Testis (tissue), 3 donors: ENCODE results near the gene SLC26A6. TPM values are rescaled to one million over a fixed set of nuclear protein-coding genes. Genes with fewer than 3 reads are reported as not detected.

ENCODE experiments used
- DNase-seq: peaks from one replicate; pipeline ENCODE4 v3.0.0-alpha.2; 2019
- H3K27ac ChIP-seq, 2 donors: fragments of 200-600 bp; sonication (generic); one replicate each; pipeline ENCODE4 v1.5.1; 2019
- H3K27me3 ChIP-seq: fragments of 200-600 bp; sonication (generic); one replicate; pipeline ENCODE4 v1.5.1; 2019
- H3K36me3 ChIP-seq: fragments of 200-600 bp; sonication (generic); one replicate; pipeline ENCODE4 v1.5.1; 2017; ENCODE audit warnings: low read depth; ENCODE audit errors: missing control alignments
- H3K4me1 ChIP-seq: fragments of 200-600 bp; sonication (generic); one replicate; pipeline ENCODE4 v1.5.1; 2019
- H3K4me3 ChIP-seq, 2 donors: fragments of 200-600 bp; sonication (generic); one replicate each; pipeline ENCODE4 v1.5.1; 2017 to 2019
- H3K9me3 ChIP-seq: fragments of 200-600 bp; sonication (generic); one replicate; pipeline ENCODE4 v1.5.1; 2017
- POLR2A ChIP-seq: fragments of 450-650 bp; IDR thresholded peaks from one replicate; pipeline ENCODE4 v1.6.1; 2017; ENCODE audit warnings: antibody characterized with exemption, mild to moderate bottlenecking, moderate library complexity
- WGBS, 2 donors: methylation state at CpG; one replicate each; pipeline ENCODE4 v1.1.5; 2018; 5-methylcytosine and 5-hydroxymethylcytosine counted together
- intact Hi-C: fragments of 100-400 bp; cut with DNase I; formaldehyde crosslinking; loops from one replicate; pipeline ENCODE4 v1.15.1; 2023; ENCODE audit warnings: low total_unique reads
- polyA plus RNA-seq: library from polyadenylated mRNA; stranded (reverse); fragments of 350-450 nt; fragmentation: Illumina TruSeq; extraction: RNeasy Lipid Tissue Mini Kit (QIAGEN cat#74804); gene quantifications from one replicate; pipeline ENCODE4 v1.2.3, GENCODE V29; 2014; ENCODE audit warnings: low read depth, low replicate concordance; ENCODE audit not compliant: insufficient read depth
- total RNA-seq, 2 donors: library from RNA; depleted of rRNA; stranded (reverse); fragments of >200 nt; gene quantifications; one replicate each; pipeline ENCODE4 v1.2.3, GENCODE V29; 2016
- TF ChIP-seq, protein P1 (sequence below), 3 experiments: fragments of 450-650 bp in 2 of 3; fragments of 200-600 bp in 1 of 3; sonication (generic) in 1 of 3; IDR thresholded peaks; one replicate each; pipeline ENCODE4 v1.5.1; 2016 to 2019; ENCODE audit warnings: antibody characterized with exemption in 3 of 3, mild to moderate bottlenecking in 2 of 3, moderate library complexity in 1 of 3

The SLC26A6 gene
- total and polyA plus RNA-seq, 3 donors from 2014 or later, result 12.3 to 32.9 (median 24.6) TPM

DNA sequence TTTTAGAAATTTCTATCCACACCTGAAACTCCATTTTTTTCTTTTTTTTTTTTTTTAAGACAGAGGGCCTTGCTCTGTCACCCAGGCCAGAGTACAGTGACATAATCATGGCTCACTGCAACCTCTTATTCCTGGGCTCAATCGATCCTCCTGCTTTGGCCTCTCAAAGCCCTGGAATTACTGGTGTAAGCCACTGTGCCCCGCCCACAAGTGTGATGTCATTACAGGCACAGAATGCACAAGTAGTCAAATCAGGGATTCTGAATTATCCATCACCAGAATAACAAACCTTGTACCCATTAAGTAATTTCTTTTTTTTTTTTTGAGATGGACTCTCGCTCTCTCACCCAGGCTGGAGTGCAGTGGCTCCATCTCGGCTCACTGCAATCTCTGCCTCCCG lies 27.7 kb downstream of the SLC26A6 start:
- TF ChIP-seq, protein P1, sequence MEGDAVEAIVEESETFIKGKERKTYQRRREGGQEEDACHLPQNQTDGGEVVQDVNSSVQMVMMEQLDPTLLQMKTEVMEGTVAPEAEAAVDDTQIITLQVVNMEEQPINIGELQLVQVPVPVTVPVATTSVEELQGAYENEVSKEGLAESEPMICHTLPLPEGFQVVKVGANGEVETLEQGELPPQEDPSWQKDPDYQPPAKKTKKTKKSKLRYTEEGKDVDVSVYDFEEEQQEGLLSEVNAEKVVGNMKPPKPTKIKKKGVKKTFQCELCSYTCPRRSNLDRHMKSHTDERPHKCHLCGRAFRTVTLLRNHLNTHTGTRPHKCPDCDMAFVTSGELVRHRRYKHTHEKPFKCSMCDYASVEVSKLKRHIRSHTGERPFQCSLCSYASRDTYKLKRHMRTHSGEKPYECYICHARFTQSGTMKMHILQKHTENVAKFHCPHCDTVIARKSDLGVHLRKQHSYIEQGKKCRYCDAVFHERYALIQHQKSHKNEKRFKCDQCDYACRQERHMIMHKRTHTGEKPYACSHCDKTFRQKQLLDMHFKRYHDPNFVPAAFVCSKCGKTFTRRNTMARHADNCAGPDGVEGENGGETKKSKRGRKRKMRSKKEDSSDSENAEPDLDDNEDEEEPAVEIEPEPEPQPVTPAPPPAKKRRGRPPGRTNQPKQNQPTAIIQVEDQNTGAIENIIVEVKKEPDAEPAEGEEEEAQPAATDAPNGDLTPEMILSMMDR (IDR thresholded peaks at IDR 0.05), result no peak
- TF ChIP-seq POLR2A, result no peak
- no peaks in the 10 kb centered on the region for H3K9me3 ChIP-seq
- 92 to 95% methylated on average over 5 of the region's 5 CpGs for WGBS, 2 donors
- H3K4me1 ChIP-seq, result peaks cover 8% of the 10 kb centered on the region
- no peak overlapping the region for H3K4me3 ChIP-seq
- no peaks in the 10 kb centered on the region for H3K36me3 ChIP-seq
- intact Hi-C loops, result no loop called here
- no peaks in the 10 kb centered on the region for H3K27me3 ChIP-seq
- no peak for DNase-seq
- H3K27ac ChIP-seq, result no peak overlapping the region

DNA sequence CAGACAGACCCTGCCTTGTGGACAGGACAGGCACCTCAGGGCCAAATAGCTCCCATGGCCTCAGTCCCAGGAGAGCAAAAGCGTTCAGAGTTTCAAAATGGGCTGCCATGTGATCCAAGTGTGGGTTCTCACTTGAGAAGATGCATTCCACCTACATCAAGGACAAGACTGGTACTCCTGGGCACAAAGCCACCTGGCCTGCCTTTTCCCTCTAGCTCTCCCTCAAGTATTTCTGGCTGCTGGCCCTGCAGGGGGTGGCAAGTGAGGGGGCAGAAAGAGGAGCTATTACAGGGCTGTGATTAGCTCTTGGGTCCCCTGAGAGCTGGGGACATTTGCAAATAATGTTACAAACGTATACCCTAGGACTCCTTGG lies 33.7 kb downstream of the SLC26A6 start:
- Histone ChIP-seq H3K4me1 (peaks cover 24% of the 10 kb centered on the region), H3K4me3 (no peak overlapping the region), H3K36me3 (no peaks in the 10 kb centered on the region), H3K27ac (no peak overlapping the region), H3K9me3 (no peaks in the 10 kb centered on the region), H3K27me3 (no peaks in the 10 kb centered on the region)
- TF ChIP-seq, protein P1 (IDR thresholded peaks at IDR 0.05), result no peak
- no peak for TF ChIP-seq POLR2A
- intact Hi-C loops, result no loop called here
- DNase-seq, result no peak
- WGBS, 2 donors, result 51 to 88% methylated on average over 2 of the region's 2 CpGs

DNA sequence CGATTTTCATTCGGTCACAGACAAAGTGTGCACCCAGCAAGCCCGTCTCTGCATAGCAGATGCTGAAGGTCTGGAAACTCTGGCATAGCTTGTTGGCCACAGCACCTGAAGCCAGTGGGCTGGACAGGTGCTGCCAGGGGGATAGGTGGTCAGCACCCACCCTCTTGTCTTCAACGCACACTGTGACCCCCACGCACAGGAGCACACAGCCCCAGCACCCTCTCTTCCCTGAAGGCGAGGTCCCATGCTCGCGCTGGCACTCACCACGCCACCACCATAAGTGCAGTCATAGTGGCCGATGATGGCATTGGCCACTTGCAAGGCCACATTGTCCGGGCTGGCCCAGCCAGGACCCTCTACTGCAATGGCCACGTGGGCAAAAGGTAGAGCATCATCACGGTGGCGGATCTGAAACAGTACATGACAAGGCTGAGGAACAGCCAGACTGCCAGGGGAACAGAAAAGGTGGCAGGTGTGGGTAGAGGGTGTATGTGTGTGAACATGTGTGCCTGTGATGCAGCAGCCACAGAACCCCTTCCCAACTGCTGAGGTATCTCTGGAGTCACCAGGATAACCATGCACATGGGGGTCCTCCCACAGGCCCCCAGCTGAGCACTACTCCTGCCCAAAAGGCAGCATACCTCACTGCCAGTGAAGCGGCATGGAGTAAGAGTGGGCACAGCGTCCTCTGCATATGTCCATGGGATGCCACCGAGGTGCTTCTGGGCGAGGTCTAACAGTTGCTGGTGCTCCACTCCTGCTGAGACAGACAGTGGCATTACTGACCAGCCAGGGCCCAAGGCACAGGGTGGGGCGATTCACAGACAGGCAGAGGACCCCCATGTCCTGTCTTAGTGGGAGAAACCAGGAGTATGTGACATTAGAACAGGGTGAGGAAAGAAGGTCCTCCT lies 34.3 kb downstream of the SLC26A6 start:
- no peak overlapping the region for H3K4me3 ChIP-seq
- DNase-seq, result no peak
- intact Hi-C loops, result no loop called here
- H3K4me1 ChIP-seq, result peaks cover 24% of the 10 kb centered on the region
- H3K9me3 ChIP-seq, result no peaks in the 10 kb centered on the region
- WGBS, 2 donors, result 92 to 100% methylated on average over 6 to 19 of the region's 19 CpGs
- H3K36me3 ChIP-seq, result no peaks in the 10 kb centered on the region
- no peaks in the 10 kb centered on the region for H3K27me3 ChIP-seq
- no peak for TF ChIP-seq POLR2A
- TF ChIP-seq, protein P1 (IDR thresholded peaks at IDR 0.05), result no peak
- H3K27ac ChIP-seq, result no peak overlapping the region

DNA sequence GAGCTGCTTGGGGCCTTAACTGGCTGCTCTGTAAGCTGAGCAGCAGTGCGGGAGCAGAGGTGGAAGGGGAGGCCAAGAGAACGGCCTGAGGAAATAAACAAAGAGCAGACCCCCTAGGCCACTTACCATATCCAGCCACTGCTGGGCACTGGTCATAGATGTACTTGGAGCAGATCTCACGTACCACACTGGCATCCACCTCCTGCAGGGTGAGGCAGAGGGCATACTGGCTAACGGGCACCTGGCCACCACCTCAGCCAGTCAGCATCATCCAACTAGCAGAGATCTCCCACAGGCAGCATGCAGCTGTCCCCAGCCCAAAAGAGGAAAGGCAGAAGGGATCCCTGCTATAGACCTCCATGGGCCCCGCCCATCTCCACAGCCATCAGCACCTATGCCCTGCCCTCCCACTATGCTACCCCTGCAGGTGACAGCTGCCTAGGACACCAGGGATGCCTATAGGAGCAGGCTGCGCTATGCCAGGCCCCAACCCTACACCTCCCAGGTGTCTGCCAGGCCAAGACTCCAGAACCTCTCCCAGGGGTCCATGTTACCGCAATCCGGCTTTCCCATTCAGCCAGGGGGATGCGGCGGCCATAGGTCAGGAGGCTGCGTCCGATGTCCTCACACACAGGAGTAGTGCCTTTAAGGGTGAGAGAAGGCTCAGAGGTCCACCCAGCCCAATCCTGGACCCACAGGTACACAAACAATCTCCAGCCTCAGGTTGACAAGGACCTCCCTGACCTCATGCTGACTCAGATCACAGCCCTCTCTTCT lies 35.6 kb downstream of the SLC26A6 start:
- no peak for DNase-seq
- intact Hi-C loops, result no loop called here
- Histone ChIP-seq H3K4me1 (peaks cover 33% of the 10 kb centered on the region), H3K9me3 (no peaks in the 10 kb centered on the region), H3K27me3 (no peaks in the 10 kb centered on the region), H3K4me3 (no peak overlapping the region), H3K36me3 (no peaks in the 10 kb centered on the region), H3K27ac (peak overlapping the region in 1 of 2 donors; percentile 75)
- TF ChIP-seq POLR2A, result no peak
- TF ChIP-seq, protein P1 (IDR thresholded peaks at IDR 0.05), result no peak
- 91 to 95% methylated on average over 12 of the region's 12 CpGs for WGBS, 2 donors
